K562 (cell line): Measurements from ENCODE around the gene HTR3B. TPM values are rescaled to one million over a fixed set of nuclear protein-coding genes. Genes with fewer than 3 reads are reported as not detected.
A peak's percentile ranks its signal among the peaks of the same experiment; 100 is the strongest.

ENCODE experiments used
- ARHGAP35 ChIP-seq: fragments of 450-650 bp; IDR thresholded peaks from 2 replicates; pipeline ENCODE4 v1.6.1; 2018; ENCODE audit not compliant: partially characterized antibody
- CSDE1 ChIP-seq, 2 experiments: fragments of 450-650 bp; IDR thresholded peaks; 2 replicates each; pipeline ENCODE4 v1.6.1; 2016; ENCODE audit warnings: mild to moderate bottlenecking in 1 of 2
- JUND ChIP-seq, 2 experiments: IDR thresholded peaks; 2 replicates in 1 of 2; 3 replicates in 1 of 2; pipeline ENCODE4 v1.6.1; 2011; ENCODE audit warnings: borderline replicate concordance in 2 of 2, low read depth in 2 of 2, low read length in 2 of 2, improper control_type of control experiment in 1 of 2, missing biosample characterization in 1 of 2, missing genetic modification characterization in 1 of 2, missing genetic modification reagents in 1 of 2
- MGA ChIP-seq: fragments of 450-650 bp; IDR thresholded peaks from 2 replicates; pipeline ENCODE4 v1.6.1; 2016; ENCODE audit warnings: mild to moderate bottlenecking, moderate library complexity
- NONO ChIP-seq, 2 experiments: fragments of 200-400 bp in 1 of 2; fragments of 450-650 bp in 1 of 2; formaldehyde crosslinking in 1 of 2; IDR thresholded peaks; 2 replicates each; pipeline ENCODE4 v1.6.1; 2017; ENCODE audit warnings: low read depth in 2 of 2, mild to moderate bottlenecking in 2 of 2, moderate library complexity in 2 of 2, low read length in 1 of 2
- NRF1 ChIP-seq, 2 experiments: fragments of 450-650 bp; IDR thresholded peaks in 1 of 2; conservative IDR thresholded peaks in 1 of 2; 2 replicates each; pipeline ENCODE4 v1.6.1; 2014; ENCODE audit warnings: mild to moderate bottlenecking in 2 of 2
- PHF20 ChIP-seq: fragments of 450-650 bp; IDR thresholded peaks from 2 replicates; pipeline ENCODE4 v1.6.1; 2018; ENCODE audit not compliant: partially characterized antibody
- ZKSCAN3 ChIP-seq: fragments of 250-450 bp; sonication (Bioruptor Pico); IDR thresholded peaks from 2 replicates; pipeline ENCODE4 v1.4.0; 2020
- ZNF589 ChIP-seq: fragments of 200-800 bp; sonication (Bioruptor generic); IDR thresholded peaks from 2 replicates; pipeline ENCODE4 v1.6.1; 2016; ENCODE audit warnings: low read depth, missing genetic modification characterization, missing compliant biosample characterization
- polyA plus RNA-seq, 8 experiments: library from polyadenylated mRNA; depleted of rRNA in 4 of 8; stranded (reverse) in 5 of 8; unstranded in 3 of 8; fragments of >200 nt; fragmentation: Nextera tagmentation in 2 of 8; fragmentation: Illumina TruSeq in 1 of 8; extraction: Ambion mirVana in 2 of 8; extraction: Trizol in 1 of 8; gene quantifications; 2 replicates each; pipeline versions ENCODE4 v1.2.1 to v1.2.3, GENCODE V29; 2011 to 2014; ENCODE audit warnings: inconsistent platforms in 1 of 8, missing spikeins in 1 of 8
- total RNA-seq, 7 experiments: library from RNA; depleted of rRNA in 6 of 7; stranded (reverse); fragments of >200 nt in 6 of 7; fragmentation: Illumina TruSeq in 2 of 7; extraction: Trizol in 2 of 7; gene quantifications; 2 replicates each; pipeline versions ENCODE4 v1.2.1 to v1.2.3, GENCODE V29; 2011 to 2021; ENCODE audit warnings: low replicate concordance in 1 of 7
- TF ChIP-seq, protein P1 (sequence below): IDR thresholded peaks from 2 replicates; pipeline ENCODE4 v1.6.1; 2014; ENCODE audit warnings: antibody characterized with exemption

The HTR3B gene
- total and polyA plus RNA-seq, 9 of the 15 experiments (the other 6 are each of a cell fraction or from before 2014, with no cell fraction given), result not detected

GRCh38 chr11:113875234-113876073 is 29.1 kb upstream of the HTR3B start, which contains the start of gene USP28 (continued):
- TF ChIP-seq, protein P1, sequence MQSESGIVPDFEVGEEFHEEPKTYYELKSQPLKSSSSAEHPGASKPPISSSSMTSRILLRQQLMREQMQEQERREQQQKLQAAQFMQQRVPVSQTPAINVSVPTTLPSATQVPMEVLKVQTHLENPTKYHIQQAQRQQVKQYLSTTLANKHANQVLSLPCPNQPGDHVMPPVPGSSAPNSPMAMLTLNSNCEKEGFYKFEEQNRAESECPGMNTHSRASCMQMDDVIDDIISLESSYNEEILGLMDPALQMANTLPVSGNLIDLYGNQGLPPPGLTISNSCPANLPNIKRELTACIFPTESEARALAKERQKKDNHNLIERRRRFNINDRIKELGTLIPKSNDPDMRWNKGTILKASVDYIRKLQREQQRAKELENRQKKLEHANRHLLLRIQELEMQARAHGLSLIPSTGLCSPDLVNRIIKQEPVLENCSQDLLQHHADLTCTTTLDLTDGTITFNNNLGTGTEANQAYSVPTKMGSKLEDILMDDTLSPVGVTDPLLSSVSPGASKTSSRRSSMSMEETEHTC, result peak; percentile 87; the same call in 1 of the 2 replicates
- peak; percentile 74 for TF ChIP-seq MGA
- peak; percentile 78; the same call in 1 of the 2 replicates for TF ChIP-seq ZNF589 (CRISPR knock-in tag)
- peak; percentile 50 for TF ChIP-seq PHF20
- TF ChIP-seq ARHGAP35, result no peak
- peak; percentile 43; the same call in 1 of the 2 replicates for TF ChIP-seq JUND (IDR thresholded peaks at IDR 0.05; ENCODE audit: borderline replicate concordance, low read depth, low read length)
- TF ChIP-seq JUND (tag; IDR thresholded peaks at IDR 0.05; ENCODE audit: borderline replicate concordance, low read depth, low read length), result no peak; the same call in 2 of the 3 replicates
- TF ChIP-seq CSDE1 (IDR thresholded peaks at IDR 0.05), result 0 out of 4 replicates have a peak, but pooled peaks of 1 of the 2 experiments have one; percentile 44
- peak; percentile 22 to 80; a peak in 2 of 4 replicates for TF ChIP-seq NONO (IDR thresholded peaks at IDR 0.05; ENCODE audit: low read depth in 2 of 2, low read length in 1 of 2)
- TF ChIP-seq NRF1 (conservative IDR thresholded peaks at IDR 0.05 in 1 of 2, IDR thresholded peaks at IDR 0.05 in 1 of 2), result peak; percentile 91 to 93
- no peak for TF ChIP-seq ZKSCAN3
